CD4-positive, alpha-beta T cell treated with Interleukin-12 subunit alpha and Interleukin-12 subunit beta, for 1 hour (primary cell): ENCODE results near the gene XPO1.
A peak's percentile ranks its signal among the peaks of the same experiment; 100 is the strongest.
"Not testable (repeated sequence)": the region's sequence is repeated elsewhere in the genome, so short reads cannot be mapped to it uniquely, and the experiment has no call there.

Source experiments
- DNase-seq: peaks from one replicate; pipeline ENCODE4 v3.0.0-alpha.2; 2020

The XPO1 gene

DNA sequence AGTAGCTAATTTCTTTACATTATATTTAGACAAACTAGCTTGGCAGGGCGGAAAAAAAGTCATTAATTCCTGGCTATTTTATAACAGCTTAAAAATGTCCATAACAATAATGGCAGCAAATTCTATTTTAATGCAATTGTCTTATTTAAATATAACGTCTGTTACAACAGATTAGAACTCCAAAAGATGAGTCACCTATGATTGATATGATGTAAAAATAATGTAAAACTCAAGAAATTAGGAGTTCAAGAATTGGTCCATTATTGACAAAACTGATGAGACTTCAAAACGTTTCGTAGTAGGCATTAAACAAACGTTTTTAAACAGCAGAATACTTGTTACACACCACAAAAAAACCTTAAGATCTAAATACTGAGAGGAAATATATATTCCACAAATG lies 2.7 kb downstream of the XPO1 start:
- DNase-seq: no peak

DNA sequence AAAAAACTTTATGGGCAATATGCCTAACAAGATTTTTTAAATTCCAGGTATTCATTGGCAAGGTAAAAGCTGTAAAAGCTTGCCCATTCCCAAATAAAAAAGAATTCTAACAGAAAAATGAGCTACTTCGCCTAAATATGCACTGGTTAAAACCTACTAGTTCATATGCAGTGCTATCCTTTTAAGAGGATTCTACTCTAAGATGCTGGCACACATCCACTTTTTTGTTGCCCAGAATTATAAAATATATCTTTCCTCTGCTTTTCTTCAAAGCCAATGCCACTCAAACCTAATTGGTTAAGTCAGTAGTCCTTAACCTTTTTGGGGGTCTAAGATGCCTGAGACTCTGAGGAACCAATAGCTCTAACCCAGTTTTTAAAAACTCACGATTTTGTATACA lies 3.2 kb downstream of the XPO1 start:
- no peak for DNase-seq

DNA sequence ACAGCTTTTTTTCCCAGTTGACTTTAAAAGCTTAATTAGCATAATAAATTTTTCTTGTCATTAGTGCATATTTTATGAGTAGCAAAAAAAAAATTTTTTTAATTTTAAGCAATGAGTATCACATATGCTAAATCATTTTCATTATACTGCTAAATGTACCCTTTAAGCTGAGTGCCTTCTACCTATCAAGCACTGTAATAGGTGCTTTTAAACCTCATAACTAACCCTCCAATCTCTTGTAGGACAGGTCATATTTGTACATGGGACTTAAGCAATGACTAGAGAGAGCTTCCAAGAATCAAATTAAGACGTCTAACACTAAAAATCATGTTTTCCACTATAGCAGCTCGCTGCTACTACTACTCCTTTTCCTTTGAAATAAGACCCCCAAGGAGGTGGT lies 7.4 kb downstream of the XPO1 start:
- no peak for DNase-seq

DNA sequence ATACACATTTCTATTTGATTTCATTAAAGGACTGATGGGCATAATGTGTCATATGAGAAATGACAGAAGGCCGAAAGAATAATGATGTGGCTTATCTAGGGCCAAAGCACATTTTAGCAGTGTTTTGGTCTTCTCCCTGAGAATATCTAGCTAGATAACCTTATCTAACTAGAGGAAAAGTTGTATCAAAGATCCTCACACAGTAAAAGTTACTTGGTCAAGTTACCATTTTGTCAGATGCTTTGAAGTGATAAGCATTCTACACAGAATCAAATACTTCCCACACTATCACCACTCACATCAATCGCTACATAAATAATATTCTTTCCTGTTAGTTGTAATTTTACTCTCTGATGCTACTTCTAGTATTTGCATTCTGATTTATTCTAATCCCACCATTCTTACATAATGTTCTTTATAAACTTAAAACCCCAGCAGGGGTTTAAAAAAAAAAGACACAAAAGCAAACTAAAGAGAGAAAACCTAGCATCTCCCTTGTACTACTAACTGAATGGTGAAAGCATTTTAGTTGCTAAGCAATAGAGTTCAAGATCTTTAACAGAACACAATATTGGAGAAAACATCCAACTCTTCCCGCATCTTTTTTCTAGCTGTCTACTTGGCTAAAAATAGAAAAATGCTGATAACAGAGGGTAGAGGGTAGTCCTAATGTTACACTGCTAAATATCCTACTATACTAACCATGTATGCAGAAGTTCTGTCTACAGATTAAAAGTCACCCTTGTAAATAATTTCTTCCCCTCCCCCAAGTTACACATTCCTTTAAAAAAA lies 8.0 kb downstream of the XPO1 start:
- DNase-seq: no peak

DNA sequence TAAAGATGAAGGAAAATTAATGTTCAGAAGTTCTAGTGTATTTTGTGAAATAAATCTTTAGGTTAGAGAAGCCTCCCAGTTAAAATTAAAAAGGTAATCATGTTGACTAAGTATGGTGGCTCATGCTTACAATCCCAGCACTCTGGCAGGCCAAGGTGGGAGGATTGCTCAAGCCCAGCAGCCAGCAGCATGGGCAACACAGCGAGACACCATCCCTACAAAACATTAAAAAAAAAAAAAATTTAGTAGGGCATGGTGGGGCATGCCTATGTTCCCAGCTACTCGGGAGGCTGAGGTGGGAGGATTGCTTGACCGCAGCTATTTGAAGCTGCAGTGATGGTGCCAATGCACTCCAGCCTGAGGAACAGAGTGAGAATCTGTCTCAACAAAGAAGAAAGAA lies 17.9 kb downstream of the XPO1 start:
- DNase-seq: no peak

DNA sequence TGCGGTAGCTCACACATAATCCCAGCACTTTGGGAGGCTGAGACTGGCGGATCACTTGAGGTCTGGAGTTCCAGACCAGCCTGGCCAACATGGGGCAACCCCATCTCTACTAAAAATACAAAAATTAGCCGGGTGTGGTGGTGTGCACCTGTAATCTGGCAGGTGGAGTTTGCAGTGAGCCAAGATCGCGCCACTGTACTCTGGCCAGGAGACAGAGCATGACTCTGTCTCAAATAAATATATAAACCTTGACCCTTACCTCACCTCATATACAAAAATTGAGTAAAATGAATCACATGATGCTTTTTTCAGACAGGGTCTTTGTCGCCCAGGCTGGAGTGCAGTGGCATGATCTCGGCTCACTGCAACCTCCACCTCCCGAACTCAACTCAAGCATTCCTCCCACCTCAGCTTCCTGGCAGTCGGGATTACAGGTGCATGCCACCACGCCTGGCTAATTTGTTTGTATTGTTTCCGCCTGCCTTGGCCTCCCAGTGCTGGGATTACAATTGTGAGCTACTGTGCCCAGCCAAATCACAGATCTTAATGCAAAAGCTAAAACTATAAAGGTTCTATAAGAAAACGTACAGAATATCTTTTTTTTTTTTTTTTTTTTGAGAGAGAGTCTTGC lies 25.3 kb downstream of the XPO1 start:
- no peak for DNase-seq

DNA sequence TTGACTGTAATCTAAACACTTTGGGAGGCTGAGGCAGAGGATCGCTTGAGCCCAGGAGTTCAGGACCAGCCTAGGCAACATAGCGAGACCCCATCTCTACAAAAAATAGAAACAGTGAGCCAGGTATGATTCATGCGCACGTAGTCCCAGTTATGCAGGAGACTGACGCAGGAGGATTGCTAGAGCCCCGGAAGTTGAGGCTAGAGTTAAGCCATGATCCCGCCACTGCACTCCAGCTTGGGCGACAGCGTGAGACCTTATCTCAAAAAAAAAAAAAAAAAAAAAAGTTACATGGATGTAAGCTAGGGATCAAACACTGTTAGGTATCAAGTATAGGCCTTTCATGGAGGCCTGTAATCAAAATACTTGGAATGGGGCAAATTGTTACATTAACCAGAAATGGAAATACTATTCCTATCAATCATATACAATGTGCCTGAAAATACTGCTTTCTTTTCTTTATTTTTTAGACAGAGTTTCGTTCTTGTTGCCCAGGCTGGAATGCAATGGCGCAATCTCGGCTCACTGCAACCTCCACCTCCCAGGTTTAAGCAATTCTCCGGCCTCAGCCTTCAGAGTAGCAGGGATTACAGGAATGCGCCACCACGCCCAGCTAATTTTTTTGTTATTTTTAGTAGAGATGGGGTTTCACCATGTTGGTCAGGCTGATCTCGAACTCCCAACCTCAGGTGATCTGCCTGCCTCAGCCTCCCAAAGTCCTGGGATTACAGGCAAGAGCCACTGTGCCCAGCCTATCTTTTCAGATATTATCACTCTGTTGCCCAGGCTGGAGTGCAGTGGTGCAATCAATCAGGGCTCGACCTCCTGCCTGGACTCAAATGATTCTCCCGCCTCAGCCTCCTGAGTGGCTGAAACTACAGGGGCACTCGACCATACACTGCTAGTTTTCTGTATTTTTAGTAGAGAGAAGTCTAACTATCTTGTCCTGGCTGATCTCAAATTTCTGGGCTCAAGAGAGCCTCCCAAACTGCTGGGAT lies 27.2 kb downstream of the XPO1 start:
- no peak for DNase-seq

DNA sequence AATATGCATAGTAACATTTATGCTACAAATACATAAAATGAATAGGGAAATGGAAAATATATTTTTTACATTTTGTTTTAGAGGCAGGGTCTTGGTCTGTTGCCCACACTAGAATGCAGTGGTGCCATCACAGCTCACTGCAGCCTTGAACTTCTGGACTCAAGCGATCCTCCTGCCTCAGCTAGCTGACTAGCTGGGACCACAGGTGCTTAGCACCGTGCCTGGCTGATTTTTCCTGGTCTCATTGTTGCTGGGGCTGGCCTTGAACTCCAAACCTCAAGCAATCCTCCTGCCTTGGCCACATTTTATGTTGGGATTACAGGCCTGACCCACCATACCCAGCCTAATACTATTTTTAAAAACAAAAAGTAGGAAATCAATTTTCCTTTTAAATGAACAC lies 33.2 kb downstream of the XPO1 start:
- no peak for DNase-seq

DNA sequence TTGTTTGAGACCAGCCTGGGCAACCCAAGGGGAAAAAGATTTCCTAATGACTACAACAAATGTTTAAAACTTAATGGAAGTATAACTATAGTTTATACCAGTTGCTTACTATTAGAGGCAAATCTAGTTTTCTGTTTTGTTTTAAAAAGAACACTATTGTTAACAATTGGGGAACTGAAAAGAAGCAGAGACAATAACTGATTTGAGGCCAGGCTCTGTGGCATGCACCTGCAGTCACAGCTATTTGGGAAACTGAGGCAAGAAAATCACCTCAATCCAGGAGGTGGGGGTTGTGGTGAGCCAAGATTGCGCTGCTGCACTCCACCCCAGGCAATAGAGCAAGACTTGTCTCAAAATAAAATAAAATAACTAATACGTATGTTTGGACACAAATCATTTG lies 39.1 kb downstream of the XPO1 start:
- DNase-seq: no peak

DNA sequence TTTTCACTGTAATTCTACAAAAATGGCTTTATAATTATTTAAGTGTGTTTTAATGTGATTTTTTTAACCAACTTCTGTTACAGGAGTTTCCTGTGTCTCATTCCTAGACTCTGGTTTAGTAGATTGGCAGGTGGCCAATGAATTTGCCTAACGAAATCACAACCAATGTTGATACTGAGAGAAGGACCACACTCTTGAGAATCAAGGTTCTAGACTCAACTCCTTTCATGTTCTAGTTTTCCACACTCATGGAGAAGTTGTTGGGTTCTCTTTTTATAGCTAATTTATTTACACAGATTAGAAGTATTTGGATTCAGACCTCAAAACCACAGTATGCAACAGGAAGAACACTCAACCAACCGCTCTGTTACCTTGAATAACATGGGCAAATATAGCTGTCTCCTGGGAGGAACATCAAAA lies 44.6 kb downstream of the XPO1 start:
- DNase-seq: peak; percentile 30

DNA sequence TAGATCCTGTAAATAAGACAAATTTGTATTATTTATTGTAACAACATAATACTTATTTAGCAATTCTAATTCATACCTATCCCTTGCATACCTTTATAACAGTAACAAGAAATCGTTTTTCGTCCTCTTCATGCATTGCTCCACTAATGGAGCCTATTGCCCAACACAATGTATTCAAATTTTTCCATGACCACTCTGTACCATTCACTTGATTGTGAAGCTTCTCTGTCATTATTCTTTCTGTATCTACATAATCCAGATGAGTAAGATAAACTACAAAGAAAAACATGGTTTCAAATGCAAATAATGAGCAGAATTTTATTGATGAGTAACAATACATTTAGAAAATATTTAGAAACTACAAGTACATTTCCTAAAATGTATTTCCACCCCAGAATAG lies 45.7 kb downstream of the XPO1 start:
- DNase-seq: no peak

DNA sequence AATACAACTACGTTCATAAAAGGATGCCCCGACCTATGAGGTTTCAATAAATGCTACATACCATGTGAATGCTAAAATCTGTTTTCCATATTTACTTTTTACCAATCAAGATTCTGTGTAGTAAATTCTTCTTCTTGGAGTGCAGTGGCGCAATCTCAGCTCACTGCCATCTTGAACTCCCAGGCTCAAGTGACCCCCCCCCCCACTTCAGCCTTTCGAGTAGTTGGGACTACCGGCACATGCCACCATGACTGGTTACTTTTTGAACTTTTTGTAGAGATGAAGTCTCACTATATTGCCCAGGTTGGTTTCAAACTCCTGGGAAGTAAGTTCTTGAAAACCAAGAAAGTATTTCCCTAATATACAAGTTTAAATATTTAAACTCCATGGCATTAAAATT lies 52.9 kb downstream of the XPO1 start:
- no peak for DNase-seq

DNA sequence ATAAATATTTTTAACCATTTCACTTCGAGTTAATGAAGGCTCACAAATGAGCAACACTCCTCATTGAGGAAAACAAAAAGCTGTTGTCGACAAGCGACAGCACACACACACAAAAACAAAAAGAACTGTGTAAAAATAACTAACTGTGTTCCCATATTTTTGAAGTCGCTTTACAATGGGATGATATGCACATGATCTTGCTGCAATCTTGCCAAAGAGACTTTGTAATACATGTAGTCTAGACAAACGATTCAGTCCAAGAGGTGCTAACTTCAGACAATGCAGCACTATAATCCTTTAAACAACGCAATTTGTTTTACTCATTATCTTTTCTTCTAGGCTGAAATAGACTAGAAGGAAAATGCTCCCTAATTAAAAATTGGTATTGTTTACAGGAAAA lies 60.1 kb downstream of the XPO1 start:
- DNase-seq: no peak

DNA sequence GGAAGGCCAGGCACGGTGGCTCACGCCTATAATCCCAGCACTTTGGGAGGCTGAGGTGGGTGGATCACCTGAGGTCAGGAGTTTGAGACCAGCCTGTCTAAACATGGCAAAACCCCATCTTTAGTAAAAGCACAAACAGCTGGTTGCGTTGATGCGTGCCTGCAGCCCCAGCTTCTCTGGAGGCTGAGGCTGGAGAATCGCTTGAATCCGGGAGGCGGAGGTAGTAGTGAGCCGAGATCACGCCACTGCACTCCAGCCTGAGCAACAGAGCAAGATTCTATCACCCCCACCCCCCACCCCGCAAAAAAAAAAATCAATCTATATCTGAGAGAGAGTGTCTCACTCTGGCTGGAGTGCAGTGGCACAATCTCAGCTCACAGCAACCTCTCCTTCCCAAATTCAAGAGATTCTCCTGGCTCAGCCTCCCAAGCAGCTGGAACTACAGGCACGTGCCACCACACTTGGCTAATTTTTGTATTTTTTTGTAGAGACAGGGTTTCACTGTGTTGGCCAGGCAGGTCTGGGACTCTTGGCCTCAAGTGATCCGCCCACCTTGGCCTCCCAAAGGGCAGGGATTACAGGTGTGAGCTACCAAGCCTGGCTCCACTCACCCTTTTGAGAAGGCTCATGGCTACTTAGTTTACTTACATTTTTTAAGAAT lies 61.1 kb downstream of the XPO1 start:
- DNase-seq: not testable (repeated sequence)

DNA sequence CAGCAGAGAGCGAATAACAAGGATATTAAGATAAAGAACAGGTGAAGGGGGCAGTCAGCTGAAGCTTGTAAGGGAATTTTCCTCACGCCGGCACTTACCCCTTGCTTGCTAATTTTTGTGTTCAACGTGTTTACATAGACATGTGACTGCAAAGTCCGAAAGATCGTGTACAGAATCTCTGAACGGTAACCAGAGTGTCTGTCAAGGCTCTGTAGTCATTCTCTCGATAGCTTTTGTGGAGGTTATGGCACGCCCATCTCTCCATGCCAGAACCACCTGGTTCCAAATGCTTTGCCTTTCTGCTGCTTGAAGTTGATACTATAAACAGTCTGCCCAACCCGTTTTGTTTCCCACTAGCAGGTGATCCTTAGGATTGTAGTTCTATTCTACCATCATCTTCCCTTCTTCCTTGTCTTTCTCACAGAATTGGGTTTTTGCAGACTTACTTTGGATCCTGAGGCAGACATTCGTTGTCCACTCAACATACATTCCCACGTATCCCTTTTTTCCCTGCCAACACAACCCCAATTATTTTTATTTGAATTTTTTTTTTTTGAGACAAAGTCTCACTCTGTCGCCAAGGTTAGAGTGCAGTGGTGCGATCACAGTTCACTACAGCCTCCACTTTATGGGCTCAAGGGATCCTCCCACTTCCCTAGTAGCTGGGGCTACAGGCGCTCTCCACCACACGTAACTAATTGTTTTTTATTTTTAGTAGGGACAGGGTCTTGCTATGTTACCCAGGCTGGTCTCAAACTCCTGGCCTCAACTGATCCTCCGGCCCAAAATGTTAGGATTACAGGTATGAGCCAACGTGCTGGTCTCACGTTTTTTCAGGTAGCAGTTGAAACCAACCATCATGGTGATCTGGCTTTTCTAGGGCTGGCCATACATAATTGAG lies 66.0 kb downstream of the XPO1 start:
- DNase-seq: peak; percentile 44

DNA sequence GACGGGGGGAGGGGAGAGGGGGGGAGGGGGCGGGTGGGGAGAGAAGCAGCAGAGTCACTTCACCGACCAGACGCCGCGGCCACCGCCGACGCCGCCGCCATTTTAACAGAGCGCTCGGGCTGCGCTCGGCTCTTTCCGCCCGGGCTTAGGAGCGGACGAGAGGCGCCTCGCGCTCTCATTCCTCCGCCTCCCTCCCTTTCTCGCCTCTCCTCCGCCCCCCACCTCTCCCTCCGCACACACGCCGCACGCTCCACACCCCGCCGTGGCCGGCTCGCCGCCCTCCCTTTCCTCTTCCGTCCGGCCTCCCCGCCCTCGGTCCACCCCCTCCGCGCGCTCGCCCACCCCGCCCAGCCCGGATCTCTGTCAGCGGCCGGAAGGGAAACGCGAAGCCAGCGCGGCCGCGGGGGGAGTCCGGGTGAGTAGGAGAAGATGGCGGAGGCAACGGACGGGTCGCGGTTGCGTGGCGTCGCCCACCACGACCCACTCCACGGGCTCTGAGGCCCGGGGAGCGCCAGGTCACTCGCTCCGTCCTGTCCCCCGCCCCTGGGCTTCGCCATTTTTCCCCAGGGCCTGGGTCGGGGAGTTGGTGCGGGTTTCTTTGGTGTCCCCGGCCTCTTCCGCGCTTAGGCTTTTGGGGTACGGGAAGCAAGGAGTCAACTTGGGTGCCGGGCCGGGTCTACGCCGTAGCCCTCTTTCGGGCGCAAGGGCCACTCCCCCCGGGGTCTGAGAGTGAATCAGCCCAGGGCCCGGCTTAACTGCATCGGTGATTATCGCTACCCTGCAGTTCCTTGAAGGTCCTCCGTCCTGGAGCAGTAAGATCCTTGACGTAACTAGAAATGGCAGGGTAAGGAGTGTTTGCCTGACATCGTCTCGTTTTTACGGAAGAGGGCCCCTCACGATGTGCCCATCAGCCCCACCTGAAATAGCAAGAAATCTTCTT lies 66.9 kb downstream of the XPO1 start, which contains the start of gene USP34:
Gene USP34 (minus strand): TSS at position 123 of the 940 bp plus-strand sequence. CDS start 395 bp downstream, outside the sequence.
- DNase-seq: peak; percentile 97

DNA sequence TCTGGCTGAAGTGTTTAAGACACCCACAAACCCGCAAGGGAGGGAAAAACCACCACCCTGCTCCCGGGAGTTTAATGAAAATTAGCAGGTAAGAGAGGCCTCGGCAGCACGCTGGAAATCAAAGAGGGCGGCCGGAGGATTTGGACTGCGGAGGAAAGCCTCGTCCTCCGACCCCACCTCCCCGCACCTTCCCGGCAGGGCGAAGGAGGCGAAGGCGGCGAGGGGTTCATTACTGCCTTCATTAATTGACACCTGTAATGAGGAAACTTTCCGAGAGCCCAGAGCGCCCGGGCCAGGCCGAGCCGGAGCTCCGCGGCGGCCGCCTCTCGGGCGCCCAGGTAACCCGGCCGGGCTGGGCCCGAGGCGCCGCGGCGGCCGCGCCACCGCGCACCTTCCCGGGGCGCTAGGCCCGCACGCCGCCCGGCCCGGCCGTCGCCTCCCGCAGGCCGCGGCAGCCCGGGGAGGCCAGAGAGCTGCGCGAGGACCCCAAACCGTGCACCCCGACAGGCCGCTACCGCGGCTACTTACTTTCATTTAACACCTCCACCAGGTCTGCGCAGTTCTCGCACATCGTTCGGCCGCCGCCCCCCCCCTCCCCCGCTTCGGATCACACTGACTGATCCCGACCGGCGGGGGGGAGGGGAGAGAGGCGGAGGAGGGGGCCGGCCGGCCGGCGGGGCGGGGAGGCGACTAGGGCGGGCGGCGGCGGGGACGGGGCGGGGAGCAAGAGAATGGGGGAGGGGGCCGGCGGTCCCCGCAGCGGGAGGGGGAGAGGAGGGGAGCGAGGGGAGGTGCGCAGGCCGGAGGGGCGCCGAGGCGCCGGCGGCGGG lies 67.8 kb downstream of the XPO1 start:
- peak; percentile 87 for DNase-seq

DNA sequence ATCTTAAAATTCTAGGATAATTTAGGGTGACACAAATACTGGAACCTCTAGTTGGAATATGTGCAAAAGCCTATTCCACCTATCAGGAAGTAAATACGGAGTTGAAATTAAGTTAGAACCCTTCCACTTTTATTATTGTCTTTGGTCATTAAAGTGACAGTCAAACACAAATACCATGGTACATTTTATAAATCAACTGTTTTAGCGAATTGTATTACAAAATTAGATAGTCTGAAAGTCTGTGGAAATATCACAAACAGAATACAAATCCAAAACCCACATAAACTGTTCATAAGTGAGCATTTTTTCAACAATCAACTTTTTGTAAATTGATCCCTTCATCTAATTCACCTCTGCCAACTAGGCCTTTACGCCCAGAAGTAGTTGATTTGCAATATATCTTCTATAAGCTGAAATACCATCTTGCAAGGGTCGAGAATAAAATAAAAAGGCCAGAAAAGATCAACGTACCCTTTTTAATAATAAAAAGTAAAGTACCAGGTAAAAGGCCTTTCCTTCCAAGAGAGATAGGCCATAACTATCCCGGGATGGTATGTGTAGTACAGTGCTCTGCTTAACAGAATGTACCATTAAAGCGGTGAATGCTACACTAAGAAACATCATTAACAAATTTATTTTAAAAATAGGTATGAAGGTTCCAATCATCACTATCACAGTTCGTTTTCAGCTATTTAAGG lies 68.6 kb downstream of the XPO1 start:
- no peak for DNase-seq

DNA sequence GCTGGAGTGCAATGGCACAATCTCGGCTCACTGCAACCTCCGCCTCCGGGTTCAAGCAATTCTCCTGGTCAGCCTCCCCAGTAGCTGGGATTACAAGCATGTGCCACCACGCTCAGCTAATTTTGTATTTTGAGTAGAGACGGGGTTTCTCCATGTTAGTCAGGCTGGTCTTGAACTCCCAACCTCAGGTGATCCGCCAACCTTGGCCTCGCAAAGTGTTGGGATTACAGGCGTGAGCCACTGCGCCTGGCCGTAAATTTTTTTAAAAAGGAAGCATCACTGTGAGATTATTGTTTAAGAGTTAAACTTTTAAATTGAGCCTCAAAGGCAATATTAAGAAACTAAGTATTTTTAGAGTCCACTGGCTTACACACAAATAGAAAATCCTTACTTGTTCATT lies 69.9 kb downstream of the XPO1 start:
- DNase-seq: not testable (repeated sequence)
